Skeletal muscle cell (primary cell): ENCODE data around the gene GABRD.

Experiments
- DNase-seq: peaks from one replicate; pipeline ENCODE4 v3.0.0-alpha.2; 2010; ENCODE audit warnings: low read depth
- H3K4me3 ChIP-seq: 2 replicates; pipeline ENCODE4 v1.5.1; 2011; ENCODE audit warnings: low read depth, mild to moderate bottlenecking, control low read depth, low read length, moderate library complexity

GABRD gene

GRCh38 chr1:2067393-2067792 is 48.2 kb downstream of the GABRD start:
- DNase-seq: no peak
- H3K4me3 ChIP-seq: no peak overlapping the region

- H3K4me3 ChIP-seq: no peak overlapping the region
- no peak for DNase-seq
These were observed 48.8 kb downstream of the GABRD start for GRCh38 chr1:2067981-2068380.

GRCh38 chr1:2068951-2069350 is 49.8 kb downstream of the GABRD start:
- H3K4me3 ChIP-seq: no peak overlapping the region
- no peak for DNase-seq

- no peak overlapping the region for H3K4me3 ChIP-seq
- DNase-seq: no peak
These were observed 50.9 kb downstream of the GABRD start for GRCh38 chr1:2070016-2070415.

GRCh38 chr1:2070800-2071530 is 51.8 kb downstream of the GABRD start:
- no peak for DNase-seq
- H3K4me3 ChIP-seq: no peak overlapping the region

GRCh38 chr1:2072109-2072806 is 53.1 kb downstream of the GABRD start:
- no peak for DNase-seq

GRCh38 chr1:2072891-2073290 is 53.7 kb downstream of the GABRD start:
- H3K4me3 ChIP-seq: no peak overlapping the region
- DNase-seq: no peak

More at GRCh38 chr1:2072109-2072806, 53.1 kb downstream of the GABRD start:
- H3K4me3 ChIP-seq: no peak overlapping the region

- peak; percentile 25 for DNase-seq
- peak overlapping the region; percentile 54 for H3K4me3 ChIP-seq
These were observed 54.5 kb downstream of the GABRD start for GRCh38 chr1:2073382-2074230.

- H3K4me3 ChIP-seq: peak overlapping the region; percentile 54
- DNase-seq: no peak
These were observed 55.3 kb downstream of the GABRD start for GRCh38 chr1:2074396-2074795.

- no peak for DNase-seq
- H3K4me3 ChIP-seq: no peak overlapping the region
These were observed 56.0 kb downstream of the GABRD start for GRCh38 chr1:2074944-2075740.

- no peak overlapping the region for H3K4me3 ChIP-seq
- no peak for DNase-seq
These were observed 57.7 kb downstream of the GABRD start for GRCh38 chr1:2076826-2077225.

- DNase-seq: no peak
- H3K4me3 ChIP-seq: no peak overlapping the region
These were observed 59.0 kb downstream of the GABRD start for GRCh38 chr1:2078170-2078569.

GRCh38 chr1:2079396-2080085 is 60.4 kb downstream of the GABRD start:
- DNase-seq: no peak
- H3K4me3 ChIP-seq: no peak overlapping the region

GRCh38 chr1:2080140-2080539 is 61.0 kb downstream of the GABRD start:
- no peak for DNase-seq
- no peak overlapping the region for H3K4me3 ChIP-seq
